Astrocyte of the cerebellum (primary cell): ENCODE measurements around the gene MOSMO.
"Not testable (repeated sequence)": the region's sequence is repeated elsewhere in the genome, so short reads cannot be mapped to it uniquely, and the experiment has no call there.

Source experiments
- DNase-seq: peaks from one replicate; pipeline ENCODE4 v3.0.0-alpha.2; 2011; ENCODE audit warnings: low read depth
- H3K4me3 ChIP-seq: 2 replicates; pipeline ENCODE4 v1.5.1; 2011; ENCODE audit warnings: mild to moderate bottlenecking, low read depth, low read length, moderate library complexity
- CTCF ChIP-seq: IDR thresholded peaks from 2 replicates; pipeline ENCODE4 v1.5.1; 2012; ENCODE audit warnings: low read length, low read depth, moderate library complexity, mild to moderate bottlenecking; ENCODE audit errors: missing control alignments
- in situ Hi-C: cut with HindIII; loops from 2 replicates; pipeline ENCODE4 v1.10.0; 2017; ENCODE audit warnings: low sequenced_read_pairs

Gene MOSMO

GRCh38 chr16:22093331-22093730, 85.4 kb downstream of the MOSMO start:
- no peak for DNase-seq
- no peak for TF ChIP-seq CTCF
- in situ Hi-C loops = loop anchor here (25.0 kb wide), 1 partner anchor 94 kb away; no protein-coding TSS in a partner anchor
- H3K4me3 ChIP-seq = no peak overlapping the region

GRCh38 chr16:22093996-22094395, 86.1 kb downstream of the MOSMO start:
- in situ Hi-C loops = loop anchor here (25.0 kb wide), 1 partner anchor 93 kb away; no protein-coding TSS in a partner anchor
- no peak for TF ChIP-seq CTCF
- no peak overlapping the region for H3K4me3 ChIP-seq
- DNase-seq = no peak

GRCh38 chr16:22098405-22099255, 90.7 kb downstream of the MOSMO start:
- in situ Hi-C loops = loop anchor here (25.0 kb wide), 1 partner anchor 89 kb away; no protein-coding TSS in a partner anchor
- peak; percentile 68 for TF ChIP-seq CTCF
- no peak overlapping the region for H3K4me3 ChIP-seq
- peak; percentile 6 for DNase-seq

- no peak for DNase-seq
- in situ Hi-C loops = loop anchor here (25.0 kb wide), 1 partner anchor 88 kb away; no protein-coding TSS in a partner anchor
- no peak for TF ChIP-seq CTCF
- no peak overlapping the region for H3K4me3 ChIP-seq
These were observed 91.5 kb downstream of the MOSMO start for GRCh38 chr16:22099256-22099975.

GRCh38 chr16:22103441-22103840, 95.5 kb downstream of the MOSMO start:
- in situ Hi-C loops = no loop called here
- no peak for DNase-seq
- no peak for TF ChIP-seq CTCF
- H3K4me3 ChIP-seq = no peak overlapping the region

- no peak for TF ChIP-seq CTCF
- H3K4me3 ChIP-seq = no peak overlapping the region
- DNase-seq = no peak
- in situ Hi-C loops = no loop called here
These were observed 101.5 kb downstream of the MOSMO start for GRCh38 chr16:22109258-22109898.

- H3K4me3 ChIP-seq, DNase-seq, in situ Hi-C loops: not testable (repeated sequence)
These were observed 103.7 kb downstream of the MOSMO start for GRCh38 chr16:22111629-22112028.
